Raji (cell line): Measurements from ENCODE around the gene CCDC83.

Experiments used
- POLR2A ChIP-seq: IDR thresholded peaks from 2 replicates; pipeline ENCODE4 v1.6.1; 2011; ENCODE audit warnings: low read depth, low read length, control low read depth; ENCODE audit not compliant: insufficient read depth

CCDC83 gene

DNA sequence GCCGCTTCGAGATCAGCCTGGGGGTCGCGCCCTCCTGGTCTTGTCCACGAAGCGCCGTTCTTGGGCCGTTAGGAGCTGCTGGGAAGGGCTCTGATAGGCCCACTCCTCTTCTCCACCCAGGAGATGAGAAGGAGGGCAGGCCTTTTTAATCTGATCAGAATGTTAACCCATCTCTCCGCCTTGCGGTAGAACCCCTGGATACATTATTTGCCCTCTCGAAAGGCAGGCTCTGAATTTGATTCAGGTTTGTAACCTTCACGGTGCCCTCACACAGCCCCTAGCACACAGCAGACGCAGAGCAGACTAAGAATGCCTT lies at the start of gene CCDC83:
Gene CCDC83, plus strand, starts transcription at position 43 of the 316 bp plus-strand sequence. CDS start 9,741 bp downstream, outside the sequence.
- no peak for TF ChIP-seq POLR2A

DNA sequence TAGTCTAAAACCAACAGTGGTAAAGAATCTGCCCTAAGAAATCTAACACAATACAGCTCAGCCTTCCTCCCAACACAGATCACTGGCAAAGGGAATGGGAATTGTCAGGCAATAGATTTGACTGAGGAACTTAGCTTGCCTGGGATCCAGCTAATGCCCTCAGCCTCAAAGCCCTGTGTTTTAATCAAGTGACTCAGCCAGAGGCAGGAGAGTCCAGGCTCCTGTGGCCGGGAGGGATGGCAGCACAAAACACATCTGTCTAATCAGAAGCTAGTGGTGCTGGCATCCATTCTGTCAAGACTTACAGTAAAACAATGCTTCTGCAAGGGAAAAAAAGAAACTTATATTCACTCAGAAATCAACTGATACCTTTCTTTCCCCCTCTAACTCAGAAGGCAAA lies 49.8 kb upstream of the CCDC83 start:
- no peak for TF ChIP-seq POLR2A

DNA sequence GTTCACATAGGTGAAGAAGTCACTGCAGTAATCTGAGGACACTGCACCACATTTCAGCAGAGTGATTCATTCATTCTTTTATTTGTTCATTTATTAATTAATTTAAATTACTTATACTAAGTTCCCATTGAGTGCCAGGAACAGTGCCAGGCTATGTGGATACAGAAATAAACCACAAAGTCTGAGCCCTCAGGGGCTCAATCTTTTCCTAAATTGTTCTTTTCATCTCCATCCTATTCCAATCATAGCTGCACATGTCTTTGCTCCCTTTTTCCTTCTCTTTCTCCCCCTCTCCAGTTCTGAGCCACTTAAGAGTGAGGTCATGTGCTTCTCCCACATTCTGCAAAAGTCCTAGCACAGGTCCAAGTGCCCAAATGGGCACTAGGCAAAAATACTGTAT lies 49.2 kb upstream of the CCDC83 start:
- no peak for TF ChIP-seq POLR2A

DNA sequence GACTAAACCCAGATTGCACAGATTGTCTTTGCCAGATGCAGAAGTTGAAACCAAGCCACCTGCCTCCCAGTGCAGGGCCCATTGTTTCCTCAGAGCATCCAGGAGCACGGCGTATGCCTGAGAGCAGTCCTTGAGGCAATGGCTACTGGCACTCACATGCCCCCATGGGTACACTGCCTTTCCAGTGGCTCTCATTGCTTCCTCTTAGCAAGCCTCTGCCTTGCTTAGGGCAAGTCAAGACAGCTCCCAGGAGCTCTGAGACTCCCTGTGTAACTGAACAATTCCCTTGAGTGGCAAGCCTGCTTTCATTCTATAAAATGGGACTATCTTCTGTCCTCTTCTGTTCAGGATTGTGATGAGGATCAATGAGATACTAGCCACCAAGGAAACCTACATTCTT lies 48.3 kb upstream of the CCDC83 start:
- TF ChIP-seq POLR2A: no peak

DNA sequence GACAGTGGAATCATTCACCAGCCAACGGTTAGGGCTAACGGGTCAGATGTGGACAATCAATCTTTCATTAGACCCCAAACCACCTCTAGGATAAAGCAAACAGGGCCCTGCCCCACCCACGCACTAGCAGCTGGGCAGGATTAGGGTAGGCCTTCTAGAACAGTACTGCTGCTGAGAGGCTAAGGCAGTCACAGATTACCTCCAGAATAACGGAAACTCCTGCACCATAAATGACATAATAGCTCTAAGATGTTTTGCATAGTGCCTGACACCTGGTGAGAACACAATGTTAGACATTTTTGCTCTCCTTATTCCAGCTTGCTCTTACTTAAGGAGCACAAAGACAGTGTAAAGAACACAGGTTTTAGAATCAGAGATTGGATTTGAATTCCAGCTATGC lies 46.0 kb upstream of the CCDC83 start:
- peak; percentile 45 for TF ChIP-seq POLR2A

DNA sequence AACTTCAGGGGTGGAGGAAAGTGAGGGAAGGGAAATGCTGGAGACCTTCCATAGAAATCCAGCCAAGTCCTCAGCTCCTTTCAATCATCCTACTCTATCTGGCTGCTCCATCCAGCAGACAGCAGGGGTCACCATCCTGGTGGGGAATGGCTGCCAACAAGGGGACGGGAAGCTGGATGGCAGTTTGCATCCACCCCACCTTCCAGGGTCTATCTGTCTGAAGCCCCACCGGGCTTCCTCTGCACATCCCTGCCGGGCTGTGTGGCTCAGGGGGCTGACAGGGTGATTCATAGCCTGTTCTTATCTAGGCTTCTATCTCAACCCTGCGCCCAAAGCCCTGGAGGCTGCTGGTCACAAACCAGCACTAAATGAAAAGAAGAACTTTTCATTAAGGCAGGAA lies 45.3 kb upstream of the CCDC83 start:
- TF ChIP-seq POLR2A: no peak

DNA sequence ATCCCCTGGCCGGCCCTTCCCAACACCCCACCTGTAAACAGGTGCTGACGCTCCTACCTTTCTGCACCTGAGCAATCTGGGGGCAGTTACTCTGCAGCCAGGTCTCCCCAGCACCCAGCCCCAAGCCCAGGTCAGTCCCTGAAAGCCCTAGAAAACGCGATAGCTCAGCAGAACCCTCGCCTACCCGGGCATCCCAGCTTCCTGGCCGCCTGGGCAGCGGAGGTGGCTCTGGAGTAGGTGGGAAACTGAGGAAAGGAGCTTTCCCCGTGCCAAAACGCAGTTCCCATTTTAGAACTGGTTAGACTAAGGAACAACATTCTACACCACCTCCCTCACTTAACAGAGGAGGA lies 44.7 kb upstream of the CCDC83 start:
- TF ChIP-seq POLR2A: no peak

DNA sequence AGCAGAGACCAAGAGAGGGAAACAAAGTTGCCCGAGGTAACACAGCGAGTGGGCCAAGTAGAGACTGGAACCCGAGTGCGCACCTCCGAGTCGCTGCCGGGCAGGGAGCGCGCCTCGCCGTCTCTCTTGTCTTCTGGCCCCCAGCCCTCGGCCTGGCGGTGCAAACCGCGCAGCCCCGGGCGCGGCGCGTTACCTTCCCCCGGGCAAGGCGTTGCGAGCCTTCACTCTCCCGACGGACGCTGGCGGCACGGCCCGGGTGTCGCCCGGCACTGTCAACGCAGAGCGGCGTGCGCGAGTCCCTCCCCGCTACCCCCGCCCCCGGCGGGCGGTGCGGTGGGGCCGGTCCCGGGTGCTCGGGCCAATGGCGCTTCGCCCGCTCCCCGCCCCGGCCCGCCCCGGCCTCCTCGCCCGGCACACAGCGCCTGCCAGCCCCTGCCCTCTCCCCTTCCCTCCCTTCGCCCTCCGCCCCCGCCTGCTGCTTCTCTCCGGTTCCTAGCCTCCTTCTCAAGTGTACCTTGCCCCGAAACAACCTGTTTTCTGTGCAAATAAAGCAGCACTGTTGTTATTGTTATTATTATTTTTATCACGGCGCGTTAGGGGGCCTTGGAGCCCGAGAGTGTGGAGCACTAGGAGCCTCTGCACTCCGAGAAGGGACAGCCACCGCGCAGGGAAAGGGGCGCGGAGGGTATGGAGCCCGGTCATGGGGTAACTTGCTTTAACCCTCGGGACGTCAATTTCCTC lies 44.1 kb upstream of the CCDC83 start, which contains the start of gene SYTL2:
Gene SYTL2, minus strand, starts transcription at position 271 of the 741 bp plus-strand sequence. CDS start 53,416 bp downstream, outside the sequence.
- TF ChIP-seq POLR2A: peak; percentile 94

DNA sequence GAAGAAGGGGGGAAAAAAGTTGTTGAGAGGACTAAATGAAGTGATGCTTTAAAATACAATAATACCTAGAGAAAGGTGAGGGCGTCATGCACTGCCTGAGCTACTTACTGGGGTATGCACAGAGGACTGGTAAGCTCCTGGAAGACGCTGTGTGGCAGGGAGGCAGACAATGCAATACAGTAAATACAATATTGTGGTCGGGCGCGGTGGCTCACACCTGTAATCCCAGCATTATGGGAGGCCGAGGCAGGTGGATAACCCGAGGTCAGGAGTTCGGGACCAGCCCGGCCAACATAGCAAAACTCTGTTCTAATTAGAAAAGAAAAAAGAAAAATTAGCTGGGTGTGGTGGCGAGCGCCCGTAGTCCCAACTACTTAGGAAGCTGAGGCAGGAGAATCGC lies 43.6 kb upstream of the CCDC83 start:
- TF ChIP-seq POLR2A: no peak

DNA sequence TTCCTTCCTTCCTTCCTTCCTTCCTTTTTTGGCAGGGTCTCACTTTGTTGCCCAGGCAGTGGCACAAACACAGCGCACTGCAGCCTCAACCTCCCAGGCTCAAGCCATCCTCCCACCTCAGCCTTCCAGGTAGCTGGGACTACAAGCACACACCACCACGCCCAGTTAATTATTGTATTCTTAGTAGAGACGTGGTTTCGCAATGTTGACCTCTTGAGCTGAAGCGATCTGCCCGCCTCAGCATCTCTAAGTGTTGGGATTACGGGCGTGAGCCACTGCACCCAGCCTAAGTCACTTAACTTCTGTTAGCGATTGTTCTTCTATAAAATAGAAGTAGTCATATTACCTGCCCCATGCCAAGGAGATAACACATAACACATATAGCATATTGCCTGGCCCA lies 41.5 kb upstream of the CCDC83 start:
- no peak for TF ChIP-seq POLR2A

DNA sequence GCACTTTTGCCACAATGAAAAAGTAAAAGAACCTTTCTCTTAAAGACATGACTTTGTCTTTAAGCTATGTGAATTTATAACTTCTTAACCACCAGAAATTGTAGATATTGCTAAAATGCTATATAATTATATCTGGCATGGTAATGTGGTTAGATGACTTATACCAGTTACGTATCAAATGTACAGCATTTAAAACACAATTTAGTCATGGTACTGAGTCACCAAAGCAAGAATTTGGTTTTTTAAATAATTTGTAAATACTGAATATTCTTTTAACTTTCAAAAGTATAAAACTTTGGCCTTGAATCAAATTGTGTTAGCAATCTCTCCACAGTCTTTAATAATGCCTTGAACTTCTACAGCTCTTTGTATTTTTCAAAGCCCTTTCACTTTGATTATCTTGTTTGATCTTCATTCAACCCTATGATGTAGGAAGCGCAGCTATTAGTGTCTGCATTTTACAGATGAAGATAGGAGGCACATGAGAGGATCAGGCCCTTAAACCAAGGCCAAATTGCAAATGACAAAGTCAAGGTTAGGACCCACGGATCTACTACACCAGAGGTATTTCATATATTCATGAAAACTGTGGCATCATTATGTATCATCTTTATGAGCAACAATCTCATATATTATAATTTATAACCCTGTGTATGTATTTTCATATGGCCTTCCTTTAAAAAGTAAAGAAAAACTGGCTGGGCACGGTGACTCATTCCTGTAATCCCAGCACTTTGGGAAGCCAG lies 39.8 kb upstream of the CCDC83 start:
- TF ChIP-seq POLR2A: no peak

DNA sequence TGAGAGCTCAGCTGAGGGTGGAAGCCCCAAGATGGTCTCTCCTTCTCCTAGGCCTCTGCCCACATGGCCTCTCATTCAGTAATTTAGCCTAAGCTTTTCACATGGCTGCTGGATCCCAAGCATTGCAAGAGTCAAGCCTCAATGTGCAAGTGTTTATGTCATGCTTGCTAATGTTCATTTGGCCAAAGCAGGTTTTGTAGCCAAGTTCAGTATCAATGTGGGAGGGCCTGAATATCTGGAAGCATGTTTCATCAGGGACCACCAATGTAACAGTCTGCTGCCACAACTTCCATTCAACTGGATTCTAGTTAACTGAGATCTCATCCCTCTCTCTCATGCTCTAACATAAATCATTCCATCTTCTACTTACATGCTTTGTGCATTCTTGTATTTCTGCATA lies 35.7 kb upstream of the CCDC83 start:
- no peak for TF ChIP-seq POLR2A

DNA sequence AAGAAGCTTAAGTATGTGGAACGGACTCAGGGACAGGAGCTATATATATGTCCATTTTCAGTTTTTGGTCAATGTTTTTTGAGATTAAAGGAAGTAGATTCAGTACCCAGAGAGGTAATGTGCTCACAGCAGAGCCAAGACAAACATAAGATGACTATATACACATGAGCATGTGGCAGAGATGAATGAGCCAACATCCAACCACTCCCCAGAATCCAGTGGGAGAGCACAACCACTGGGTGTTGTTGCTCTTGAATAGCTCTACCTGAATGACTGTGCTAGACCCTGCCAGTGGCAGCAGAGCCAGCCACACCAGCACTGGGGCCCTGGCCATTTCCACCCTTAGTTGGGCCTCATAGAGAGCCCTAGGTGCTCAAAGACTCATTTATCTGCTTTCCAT lies 33.5 kb upstream of the CCDC83 start:
- no peak for TF ChIP-seq POLR2A

DNA sequence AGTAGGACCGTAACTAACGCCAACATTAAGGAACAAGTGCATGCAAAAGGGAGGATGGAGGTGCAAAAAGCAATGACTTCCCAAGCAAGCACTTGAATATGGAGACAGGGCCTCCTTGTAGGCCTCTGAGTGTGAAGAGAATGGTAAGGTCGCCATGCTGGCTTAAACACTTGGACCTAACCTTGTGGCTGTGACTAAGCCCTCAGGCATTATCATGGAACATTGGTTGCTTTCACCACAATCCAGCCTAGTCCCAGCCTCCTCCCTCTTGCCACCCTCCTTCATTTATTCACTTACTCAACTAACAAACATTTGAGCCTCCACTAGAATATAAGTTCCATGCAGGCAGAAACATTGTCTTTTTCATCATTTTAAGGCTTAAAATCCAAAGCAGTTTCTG lies 32.4 kb upstream of the CCDC83 start:
- no peak for TF ChIP-seq POLR2A

DNA sequence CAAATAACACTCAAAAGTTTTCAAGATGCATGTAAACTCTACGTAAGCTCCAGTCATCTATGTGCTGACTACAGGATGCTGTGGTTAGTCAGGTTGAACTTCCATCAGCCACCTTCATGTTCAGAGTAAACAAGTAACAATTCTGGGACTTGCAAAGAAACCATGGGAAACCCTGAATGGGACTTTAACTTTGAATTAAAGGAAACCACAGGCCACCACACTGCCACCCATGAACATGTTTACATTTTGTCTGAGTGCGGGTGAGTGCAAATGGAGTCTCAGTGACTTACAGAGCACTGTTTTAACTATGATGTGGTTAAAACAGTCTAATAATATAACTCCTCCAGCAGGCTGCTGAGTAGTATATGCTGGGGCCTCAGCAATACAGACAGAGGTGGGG lies 31.4 kb upstream of the CCDC83 start:
- TF ChIP-seq POLR2A: no peak

DNA sequence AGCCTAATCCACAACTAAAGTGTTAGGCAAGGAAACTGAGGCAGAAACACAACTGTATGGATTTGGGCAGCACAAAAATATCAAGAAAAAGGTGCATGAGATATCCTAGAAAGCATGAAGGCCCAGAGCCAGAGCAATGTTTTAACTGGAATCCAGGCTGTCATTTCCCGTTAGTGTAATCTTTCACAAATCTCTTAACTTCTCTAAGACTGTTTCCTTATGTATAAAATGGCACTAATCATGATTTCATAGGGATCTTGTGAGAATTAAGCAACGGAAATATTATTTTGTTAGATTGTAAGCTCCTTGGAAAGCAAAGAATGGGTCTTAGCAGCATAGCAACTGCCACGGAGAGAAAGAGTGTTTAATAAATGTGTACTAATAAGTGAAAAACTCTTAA lies 29.6 kb upstream of the CCDC83 start:
- no peak for TF ChIP-seq POLR2A
